Measurements from ENCODE around the gene CMAS.
"Not testable (repeated sequence)": the region's sequence is repeated elsewhere in the genome, so short reads cannot be mapped to it uniquely, and the experiment has no call there.

- not testable (repeated sequence) for TF ChIP-seq TAF1, POLR2AphosphoS5, POLR2A, SPI1 (IDR thresholded peaks at IDR 0.05; ENCODE audit: low read depth, low read length)
Measured at GRCh38 chr12:22099062-22099461, 53.0 kb downstream of the CMAS start.

All from GM12891 (cell line).